Jurkat, Clone E6-1 (cell line): Measurements from ENCODE around the gene MAN1A2. TPM values are rescaled to one million over a fixed set of nuclear protein-coding genes. Genes with fewer than 3 reads are reported as not detected.
"Not testable (repeated sequence)": the region's sequence is repeated elsewhere in the genome, so short reads cannot be mapped to it uniquely, and the experiment has no call there.

Experiments
- DNase-seq: peaks from one replicate; pipeline ENCODE4 v3.0.0-alpha.2; 2011; ENCODE audit warnings: low read depth, low spot score
- H3K4me3 ChIP-seq: 2 replicates; pipeline ENCODE4 v1.5.1; 2011; ENCODE audit warnings: mild to moderate bottlenecking, low read length, control low read depth, moderate library complexity
- polyA plus RNA-seq: library from polyadenylated mRNA; unstranded; fragments of >200 nt; gene quantifications from one replicate; pipeline ENCODE4 v1.2.1, GENCODE V29; 2012; ENCODE audit warnings: missing spikeins; ENCODE audit not compliant: insufficient read length, insufficient read depth

Gene MAN1A2
- polyA plus RNA-seq, result 26.8 TPM

- peak; percentile 55 for DNase-seq
- H3K4me3 ChIP-seq, result peak within 1 kb of the TSS; percentile 86
Measured at GRCh38 chr1:117367046-117368025, at the start of gene MAN1A2. TSS of gene MAN1A2 (plus strand) at chr1:117367449. CDS start at chr1:117368184, 735 bp downstream.

- no peak for DNase-seq
- H3K4me3 ChIP-seq, result no peak overlapping the region
Measured at GRCh38 chr1:117318011-117318410, 49.2 kb upstream of the MAN1A2 start.

- no peak for DNase-seq
Measured at GRCh38 chr1:117318426-117318825, 48.8 kb upstream of the MAN1A2 start.

GRCh38 chr1:117320515-117320914 lies 46.7 kb upstream of the MAN1A2 start:
- no peak overlapping the region for H3K4me3 ChIP-seq
- DNase-seq, result no peak

More at GRCh38 chr1:117318426-117318825, 48.8 kb upstream of the MAN1A2 start:
- H3K4me3 ChIP-seq, result no peak overlapping the region

- no peak overlapping the region for H3K4me3 ChIP-seq
- DNase-seq, result no peak
Measured at GRCh38 chr1:117321680-117322609, 45.3 kb upstream of the MAN1A2 start.

- H3K4me3 ChIP-seq, result no peak overlapping the region
- DNase-seq, result no peak
Measured at GRCh38 chr1:117324357-117324756, 42.9 kb upstream of the MAN1A2 start.

- not testable (repeated sequence) for H3K4me3 ChIP-seq, DNase-seq
Measured at GRCh38 chr1:117326035-117326434, 41.2 kb upstream of the MAN1A2 start.

- no peak for DNase-seq
- H3K4me3 ChIP-seq, result no peak overlapping the region
Measured at GRCh38 chr1:117327011-117327410, 40.2 kb upstream of the MAN1A2 start.

GRCh38 chr1:117335376-117336086 lies 31.7 kb upstream of the MAN1A2 start:
- no peak for DNase-seq

GRCh38 chr1:117336088-117336817 lies 31.0 kb upstream of the MAN1A2 start:
- no peak for DNase-seq

More at GRCh38 chr1:117335376-117336086, 31.7 kb upstream of the MAN1A2 start:
- no peak overlapping the region for H3K4me3 ChIP-seq

GRCh38 chr1:117339866-117340700 lies 27.2 kb upstream of the MAN1A2 start:
- H3K4me3 ChIP-seq, result no peak overlapping the region
- peak; percentile 9 for DNase-seq

More at GRCh38 chr1:117336088-117336817, 31.0 kb upstream of the MAN1A2 start:
- H3K4me3 ChIP-seq, result no peak overlapping the region

- no peak for DNase-seq
- no peak overlapping the region for H3K4me3 ChIP-seq
Measured at GRCh38 chr1:117341123-117341522, 26.1 kb upstream of the MAN1A2 start.

GRCh38 chr1:117342397-117342796 lies 24.9 kb upstream of the MAN1A2 start:
- DNase-seq, result no peak
- no peak overlapping the region for H3K4me3 ChIP-seq

- H3K4me3 ChIP-seq, result no peak overlapping the region
- DNase-seq, result peak; percentile 48
Measured at GRCh38 chr1:117346206-117346928, 20.9 kb upstream of the MAN1A2 start.

- DNase-seq, result no peak
- no peak overlapping the region for H3K4me3 ChIP-seq
Measured at GRCh38 chr1:117347907-117348306, 19.3 kb upstream of the MAN1A2 start.

- not testable (repeated sequence) for DNase-seq, H3K4me3 ChIP-seq
Measured at GRCh38 chr1:117352695-117353094, 14.6 kb upstream of the MAN1A2 start.
